GM23248 (cell line): Measurements from ENCODE around the gene MBTPS1. TPM values are rescaled to one million over a fixed set of nuclear protein-coding genes. Genes with fewer than 3 reads are reported as not detected.

ENCODE experiments used
- DNase-seq: peaks from one replicate; pipeline ENCODE4 v3.0.0-alpha.2; 2015
- H2AFZ ChIP-seq: fragments of 200-600 bp; sonication (generic); 2 replicates; pipeline ENCODE4 v1.6.1; 2016; ENCODE audit warnings: antibody characterized with exemption
- H3F3A ChIP-seq: fragments of 200-600 bp; sonication (generic); 2 replicates; pipeline ENCODE4 v1.6.1; 2016; ENCODE audit warnings: mild to moderate bottlenecking, antibody characterized with exemption, mixed run types; ENCODE audit not compliant: insufficient read depth
- H3K27ac ChIP-seq: fragments of 200-600 bp; sonication (generic); 2 replicates; pipeline ENCODE4 v1.5.1; 2016; ENCODE audit warnings: mild to moderate bottlenecking
- H3K27me3 ChIP-seq: fragments of 200-600 bp; sonication (generic); replicated peaks from 2 replicates; pipeline ENCODE4 v1.6.1; 2016; ENCODE audit warnings: mild to moderate bottlenecking; ENCODE audit not compliant: insufficient read depth
- H3K36me3 ChIP-seq: fragments of 200-600 bp; sonication (generic); 2 replicates; pipeline ENCODE4 v1.6.1; 2016; ENCODE audit warnings: low read depth, mild to moderate bottlenecking
- H3K4me1 ChIP-seq: fragments of 200-600 bp; sonication (generic); 2 replicates; pipeline ENCODE4 v1.6.1; 2016; ENCODE audit warnings: mild to moderate bottlenecking; ENCODE audit not compliant: insufficient read depth
- H3K4me2 ChIP-seq: fragments of 200-600 bp; sonication (generic); one replicate; pipeline ENCODE4 v1.6.1; 2016; ENCODE audit warnings: mild to moderate bottlenecking; ENCODE audit not compliant: unreplicated experiment
- H3K4me3 ChIP-seq: fragments of 200-600 bp; sonication (generic); 2 replicates; pipeline ENCODE4 v1.5.1; 2016; ENCODE audit warnings: mild to moderate bottlenecking
- H3K79me2 ChIP-seq: fragments of 200-600 bp; sonication (generic); 2 replicates; pipeline ENCODE4 v1.6.1; 2016; ENCODE audit warnings: mild to moderate bottlenecking; ENCODE audit not compliant: insufficient read depth
- H3K9ac ChIP-seq: fragments of 200-600 bp; sonication (generic); 2 replicates; pipeline ENCODE4 v1.6.1; 2016; ENCODE audit warnings: mild to moderate bottlenecking
- H3K9me2 ChIP-seq: fragments of 200-600 bp; sonication (generic); 2 replicates; pipeline ENCODE4 v1.6.1; 2016; ENCODE audit warnings: mixed run types, mild to moderate bottlenecking, moderate library complexity; ENCODE audit not compliant: insufficient read depth
- H3K9me3 ChIP-seq: fragments of 200-600 bp; sonication (generic); one replicate; pipeline ENCODE4 v1.6.1; 2017; ENCODE audit warnings: low read depth
- H4K20me1 ChIP-seq: fragments of 200-600 bp; sonication (generic); 2 replicates; pipeline ENCODE4 v1.6.0; 2016; ENCODE audit not compliant: insufficient read depth
- EZH2 ChIP-seq: fragments of 200-600 bp; sonication (generic); IDR thresholded peaks from 2 replicates; pipeline ENCODE4 v1.6.1; 2018; ENCODE audit warnings: antibody characterized with exemption, mild to moderate bottlenecking; ENCODE audit not compliant: insufficient read depth, poor library complexity, severe bottlenecking
- EZH2phosphoT487 ChIP-seq: fragments of 200-600 bp; sonication (generic); IDR thresholded peaks from 2 replicates; pipeline ENCODE4 v1.6.1; 2018; ENCODE audit warnings: antibody characterized with exemption, moderate library complexity, mild to moderate bottlenecking, low read depth; ENCODE audit not compliant: insufficient read depth
- WGBS, 2 experiments: methylation state at CpG; one replicate each; pipeline ENCODE4 v1.1.6; 2015 to 2017; ENCODE audit warnings: low lambda C conversion rate in 2 of 2, low coverage in 1 of 2; ENCODE audit errors: missing lambda C conversion rate in 2 of 2; 5-methylcytosine and 5-hydroxymethylcytosine counted together
- in situ Hi-C: fragments of 300-500 bp; cut with MboI; formaldehyde crosslinking; loops from 2 replicates; pipeline ENCODE4 v1.15.0; 2020
- polyA plus RNA-seq: library from polyadenylated mRNA; unstranded; fragments of >200 nt; fragmentation: Nextera tagmentation; extraction: Ambion mirVana; gene quantifications from 2 replicates; pipeline ENCODE4 v1.2.1, GENCODE V29; 2016
- total RNA-seq: library from RNA; depleted of rRNA; stranded (reverse); fragments of >200 nt; shearing (Covaris generic); gene quantifications from 2 replicates; pipeline ENCODE4 v1.2.3, GENCODE V29; 2014

The MBTPS1 gene
- total and polyA plus RNA-seq, 2 experiments from 2014 or later, result 84.0 to 95.7 TPM

DNA sequence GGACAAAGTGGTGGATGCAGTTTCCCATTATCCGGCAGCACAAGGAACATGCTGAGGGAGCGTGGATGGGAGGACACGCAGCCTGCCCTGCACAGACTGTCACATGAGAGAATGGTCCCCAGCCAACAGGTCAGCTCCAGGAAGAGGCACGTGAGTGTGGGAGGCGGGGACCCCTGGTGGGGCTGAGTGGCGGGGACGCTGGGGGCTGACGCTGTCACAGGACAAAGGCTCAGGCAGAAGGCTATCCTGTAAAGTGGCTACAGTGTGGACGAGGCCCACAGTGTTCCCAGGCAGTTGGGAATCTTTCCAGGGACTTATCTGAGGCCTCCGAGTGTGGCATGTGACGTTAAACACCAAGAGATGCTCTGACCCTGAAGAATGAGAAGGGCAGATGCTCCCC, 30.4 kb downstream of the MBTPS1 start:
- H3K4me1 ChIP-seq, result no peaks in the 10 kb centered on the region
- H3K79me2 ChIP-seq, result no peaks in the 10 kb centered on the region
- DNase-seq, result no peak
- no peak overlapping the region for H3K9ac ChIP-seq
- H3K4me2 ChIP-seq, result no peak overlapping the region
- H3F3A ChIP-seq, result no peaks in the 10 kb centered on the region
- H3K4me3 ChIP-seq, result no peak overlapping the region
- H3K27ac ChIP-seq, result no peak overlapping the region
- no peak overlapping the region for H2AFZ ChIP-seq
- H4K20me1 ChIP-seq, result no peaks in the 10 kb centered on the region; the same call in 1 of the 2 replicates
- peaks cover 41% of the 10 kb centered on the region; the same call in 1 of the 2 replicates for H3K36me3 ChIP-seq
- no peaks in the 10 kb centered on the region for H3K9me2 ChIP-seq
- in situ Hi-C loops, result no loop called here
- TF ChIP-seq EZH2, result no peak
- TF ChIP-seq EZH2phosphoT487, result no peak
- 82 to 88% methylated on average over 10 to 11 of the region's 11 CpGs for WGBS, 2 experiments
- no peaks in the 10 kb centered on the region for H3K9me3 ChIP-seq
- H3K27me3 ChIP-seq, result no peaks in the 10 kb centered on the region

DNA sequence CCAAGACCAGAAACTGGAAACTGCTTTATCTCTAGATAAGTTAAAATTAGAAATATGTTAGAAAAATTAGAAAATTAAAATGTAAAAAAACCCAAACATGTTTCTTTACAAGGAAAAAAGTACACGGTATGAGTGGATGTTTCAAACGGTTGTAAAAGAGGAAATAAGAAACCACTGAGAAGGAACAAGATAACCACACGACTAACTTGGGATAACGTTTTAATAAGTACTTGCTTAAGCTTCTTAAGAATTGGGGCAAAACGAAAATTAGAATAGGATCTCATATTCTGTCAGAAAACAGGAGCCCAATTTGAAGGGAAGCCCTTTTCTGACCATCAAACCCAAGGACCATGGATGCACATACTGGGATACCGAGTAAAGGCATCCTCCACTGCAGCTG, 31.0 kb downstream of the MBTPS1 start:
- Histone ChIP-seq H3K4me2 (no peak overlapping the region), H3K4me1 (no peaks in the 10 kb centered on the region), H3K27ac (no peak overlapping the region), H3F3A (no peaks in the 10 kb centered on the region), H3K36me3 (peaks cover 45% of the 10 kb centered on the region; the same call in 1 of the 2 replicates), H3K4me3 (no peak overlapping the region), H3K9ac (no peak overlapping the region), H3K9me3 (no peaks in the 10 kb centered on the region), H4K20me1 (no peaks in the 10 kb centered on the region; the same call in 1 of the 2 replicates), H3K27me3 (no peaks in the 10 kb centered on the region), H2AFZ (no peak overlapping the region), H3K79me2 (no peaks in the 10 kb centered on the region), H3K9me2 (no peaks in the 10 kb centered on the region)
- DNase-seq, result no peak
- no peak for TF ChIP-seq EZH2
- TF ChIP-seq EZH2phosphoT487, result no peak
- in situ Hi-C loops, result no loop called here
- WGBS, 2 experiments, result 87 to 94% methylated on average over 6 of the region's 6 CpGs

DNA sequence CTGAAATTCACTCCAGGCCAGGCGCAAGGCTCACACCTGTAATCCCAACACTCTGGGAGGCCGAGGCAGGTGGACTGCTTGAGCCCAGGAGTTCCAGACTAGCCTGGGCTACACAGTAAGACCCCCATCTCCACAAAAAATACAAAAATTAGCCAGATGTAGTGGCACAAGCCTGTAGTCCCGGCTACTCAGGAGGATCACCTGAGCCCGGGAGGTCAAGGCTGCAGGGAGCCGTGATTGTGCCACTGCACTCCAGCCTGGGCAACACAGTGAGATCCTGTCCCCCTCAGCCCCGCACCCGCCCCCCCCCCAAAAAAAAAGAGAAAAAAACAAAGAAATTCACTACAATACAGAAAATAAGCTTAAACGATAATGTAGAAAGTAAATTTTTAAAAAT, 31.5 kb downstream of the MBTPS1 start:
- peaks cover 44% of the 10 kb centered on the region; the same call in 1 of the 2 replicates for H3K36me3 ChIP-seq
- no peaks in the 10 kb centered on the region for H3K9me2 ChIP-seq
- in situ Hi-C loops, result no loop called here
- no peak for DNase-seq
- H2AFZ ChIP-seq, result no peak overlapping the region
- H3K9ac ChIP-seq, result no peak overlapping the region
- no peak overlapping the region for H3K4me3 ChIP-seq
- no peaks in the 10 kb centered on the region for H3K4me1 ChIP-seq
- no peaks in the 10 kb centered on the region for H3K27me3 ChIP-seq
- H3K9me3 ChIP-seq, result no peaks in the 10 kb centered on the region
- no peak overlapping the region for H3K4me2 ChIP-seq
- no peaks in the 10 kb centered on the region for H3K79me2 ChIP-seq
- no peaks in the 10 kb centered on the region for H3F3A ChIP-seq
- H3K27ac ChIP-seq, result no peak overlapping the region
- WGBS, 2 experiments, result 82 to 89% methylated on average over 8 of the region's 8 CpGs
- TF ChIP-seq EZH2 (no peak), EZH2phosphoT487 (no peak)
- H4K20me1 ChIP-seq, result no peaks in the 10 kb centered on the region; the same call in 1 of the 2 replicates

DNA sequence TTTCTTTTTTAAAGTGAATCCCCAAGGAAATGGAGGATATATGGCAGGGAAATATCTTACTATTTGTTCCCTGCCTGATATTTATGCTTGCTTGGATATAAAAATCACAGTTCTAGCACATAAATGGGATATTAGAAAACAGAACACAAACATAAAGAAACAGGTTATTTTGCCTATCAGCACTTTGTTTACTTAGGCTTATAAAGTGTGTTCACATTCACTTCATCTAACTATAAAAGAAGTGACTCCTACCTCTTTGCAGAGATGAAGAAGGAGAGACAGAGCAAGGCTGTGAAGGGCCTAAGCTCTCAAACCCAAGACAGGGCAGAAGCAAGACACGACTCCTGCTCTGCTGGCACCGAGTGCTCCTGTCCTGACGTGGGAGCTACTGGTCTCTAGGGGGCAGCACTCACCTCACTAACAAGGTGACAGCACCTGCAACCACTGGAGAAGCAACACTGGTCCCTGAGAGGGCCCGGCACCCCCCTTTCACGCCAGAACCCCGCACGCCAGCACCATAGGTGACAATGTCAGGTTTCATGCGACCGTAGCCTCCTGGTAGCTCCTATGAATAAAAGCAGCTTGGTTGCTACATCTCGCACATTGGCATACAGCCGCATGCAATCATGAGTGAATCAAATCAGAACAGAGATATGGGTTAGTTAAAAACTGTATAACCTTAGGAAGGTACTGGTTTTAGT, 32.0 kb downstream of the MBTPS1 start:
- Histone ChIP-seq H3F3A (no peaks in the 10 kb centered on the region), H3K9me2 (no peaks in the 10 kb centered on the region), H3K9ac (no peak overlapping the region), H3K27me3 (no peaks in the 10 kb centered on the region), H3K4me1 (no peaks in the 10 kb centered on the region), H3K79me2 (0 out of 2 replicates have a peak, but pooled peaks cover 4% of the 10 kb centered on the region), H3K4me3 (no peak overlapping the region), H3K27ac (no peak overlapping the region), H3K4me2 (no peak overlapping the region), H3K9me3 (no peaks in the 10 kb centered on the region), H2AFZ (no peak overlapping the region), H4K20me1 (no peaks in the 10 kb centered on the region; the same call in 1 of the 2 replicates), H3K36me3 (peaks cover 41% of the 10 kb centered on the region; the same call in 1 of the 2 replicates)
- peak; percentile 71 for DNase-seq
- TF ChIP-seq EZH2 (no peak), EZH2phosphoT487 (no peak)
- in situ Hi-C loops, result no loop called here
- WGBS, 2 experiments, result 66% methylated on average over 11 of the region's 11 CpGs
